Prostate gland (tissue), 2 donors: ENCODE data around the gene ZCCHC2.

Experiments used
- CTCF ChIP-seq, 4 experiments: fragments of 200-600 bp in 2 of 4; fragments of 450-650 bp in 2 of 4; sonication (generic) in 2 of 4; IDR thresholded peaks; 1 replicate in 3 of 4; 2 replicates in 1 of 4; pipeline ENCODE4 v1.5.1; 2016 to 2019; ENCODE audit warnings: antibody characterized with exemption in 4 of 4, mild to moderate bottlenecking in 2 of 4, moderate library complexity in 2 of 4
- POLR2A ChIP-seq: fragments of 450-650 bp; IDR thresholded peaks from one replicate; pipeline ENCODE4 v1.6.1; 2016; ENCODE audit warnings: antibody characterized with exemption, mild to moderate bottlenecking
- POLR2AphosphoS5 ChIP-seq: sonication (generic); formaldehyde crosslinking; IDR thresholded peaks from one replicate; pipeline ENCODE4 v1.6.1; 2017; ENCODE audit warnings: antibody characterized with exemption

DNA sequence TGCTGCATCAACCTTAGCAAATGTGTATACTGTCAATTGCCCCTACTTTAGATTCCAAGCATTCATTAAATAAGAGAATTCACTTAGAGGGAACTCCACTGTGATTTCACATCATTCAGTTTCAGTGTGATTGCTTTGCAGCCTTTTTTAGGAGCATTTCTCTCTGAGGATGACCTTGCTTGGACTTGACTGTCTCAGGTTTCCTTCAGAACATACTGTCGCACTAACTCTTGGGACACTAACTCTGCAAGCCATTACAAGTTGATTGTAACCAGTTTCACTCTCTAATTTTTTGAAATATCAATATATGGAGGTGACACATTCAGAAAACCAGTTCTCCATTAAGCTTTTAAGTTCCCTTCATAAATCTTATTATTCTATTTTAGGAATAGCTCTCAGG, 6.6 kb upstream of the ZCCHC2 start:
- TF ChIP-seq POLR2A = no peak
- no peak for TF ChIP-seq CTCF (IDR thresholded peaks at IDR 0.05)
- TF ChIP-seq POLR2AphosphoS5 = no peak
